Caco-2 (cell line): ENCODE data around the gene GDF11. TPM values are rescaled to one million over a fixed set of nuclear protein-coding genes. Genes with fewer than 3 reads are reported as not detected.

Source experiments
- BruUV-seq: library from RNA; stranded (reverse); fragments of 400-500 nt; replicated peaks from 2 replicates; lab custom pipeline; 2021; lab: Mats Ljungman, UMichigan
- CTCF ChIA-PET: fragments of 300-600 bp; sonication (Branson Sonifier 250); formaldehyde crosslinking; loops from one replicate; lab custom pipeline; 2022; ENCODE audit warnings: antibody characterized with exemption; lab: Charles Lee
- POLR2A ChIA-PET: fragments of 300-600 bp; sonication (Branson Sonifier 250); formaldehyde crosslinking; loops from one replicate; lab custom pipeline; 2022; ENCODE audit warnings: antibody characterized with exemption; lab: Charles Lee
- DNase-seq, 2 experiments: peaks; one replicate each; pipeline versions ENCODE4 v3.0.0 to v3.0.0-alpha.2; 2020 to 2022
- H3K27me3 ChIP-seq: replicated peaks from 2 replicates; pipeline ENCODE4 v1.6.0; 2011; ENCODE audit warnings: low read length; ENCODE audit not compliant: control insufficient read depth, insufficient read depth
- H3K36me3 ChIP-seq: 2 replicates; pipeline ENCODE4 v1.5.1; 2011; ENCODE audit warnings: low read length; ENCODE audit not compliant: control insufficient read depth, insufficient read depth
- H3K4me1 ChIP-seq: fragments of 250-450 bp; sonication (Bioruptor Pico); 2 replicates; pipeline ENCODE4 v1.5.1; 2020; ENCODE audit warnings: mild to moderate bottlenecking
- H3K4me3 ChIP-seq: 2 replicates; pipeline ENCODE4 v1.5.1; 2011; ENCODE audit warnings: low read depth, mild to moderate bottlenecking, control low read depth, low read length
- H3K9me3 ChIP-seq: fragments of 250-450 bp; sonication (Bioruptor Pico); 2 replicates; pipeline ENCODE4 v1.5.1; 2020; ENCODE audit warnings: mild to moderate bottlenecking, moderate library complexity
- H3K27ac Mint-ChIP-seq: one replicate; pipeline ENCODE4 v1.8.0; 2022; ENCODE audit warnings: mixed read lengths; ENCODE audit not compliant: unreplicated experiment
- H3K27me3 Mint-ChIP-seq: one replicate; pipeline ENCODE4 v1.8.0; 2022; ENCODE audit warnings: mixed read lengths; ENCODE audit not compliant: insufficient read depth, unreplicated experiment
- H3K36me3 Mint-ChIP-seq: one replicate; pipeline ENCODE4 v1.8.0; 2022; ENCODE audit warnings: mild to moderate bottlenecking, mixed read lengths; ENCODE audit not compliant: insufficient read depth, unreplicated experiment
- H3K4me1 Mint-ChIP-seq: one replicate; pipeline ENCODE4 v1.8.0; 2022; ENCODE audit warnings: low read depth, mixed read lengths; ENCODE audit not compliant: unreplicated experiment
- H3K4me3 Mint-ChIP-seq: one replicate; pipeline ENCODE4 v1.8.0; 2022; ENCODE audit warnings: mild to moderate bottlenecking, moderate library complexity, mixed read lengths; ENCODE audit not compliant: unreplicated experiment
- H3K9me3 Mint-ChIP-seq: one replicate; pipeline ENCODE4 v1.8.0; 2022; ENCODE audit warnings: mixed read lengths; ENCODE audit not compliant: unreplicated experiment
- intact Hi-C: fragments of 100-400 bp; cut with micrococcal nuclease; formaldehyde crosslinking; loops from one replicate; pipeline ENCODE4 v1.10.0; 2022; ENCODE audit not compliant: unreplicated experiment
- total RNA-seq: library from RNA; stranded (reverse); gene quantifications from 2 replicates; pipeline ENCODE4 v1.2.3, GENCODE V29; 2022
- TF ChIP-seq, protein P1 (sequence below), 2 experiments: fragments of 200-600 bp in 1 of 2; IDR thresholded peaks; 1 replicate in 1 of 2; 2 replicates in 1 of 2; pipeline versions ENCODE4 v1.5.1 to v1.8.0; 2011 to 2022; ENCODE audit warnings: antibody characterized with exemption in 1 of 2, control low read depth in 1 of 2, inconsistent platforms in 1 of 2, low read depth in 1 of 2, low read length in 1 of 2, mild to moderate bottlenecking in 1 of 2, moderate library complexity in 1 of 2; ENCODE audit not compliant: insufficient read depth in 1 of 2, severe bottlenecking in 1 of 2, unreplicated experiment in 1 of 2

GDF11 gene
- total RNA-seq, 1 experiment from 2014 or later: 11.0 TPM

DNA sequence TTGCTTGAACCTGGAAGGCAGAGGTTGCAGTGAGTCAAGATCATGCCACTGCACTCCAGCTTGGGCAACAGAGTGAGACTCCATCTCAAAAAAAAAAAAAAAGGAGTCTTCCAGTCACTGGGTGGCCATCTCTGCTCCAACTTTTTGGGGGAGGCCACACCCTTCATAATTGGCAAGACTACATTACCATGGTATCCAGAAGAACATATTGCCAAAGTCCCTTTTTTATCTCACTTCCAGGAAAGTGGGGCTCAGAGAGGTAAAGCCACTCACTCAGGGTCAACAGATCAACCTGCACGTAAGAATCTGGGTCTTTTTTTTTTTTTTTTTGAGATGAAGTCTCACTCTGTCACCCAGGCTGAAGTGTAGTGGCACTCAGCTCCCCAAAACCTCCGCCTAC, 9.1 kb upstream of the GDF11 start:
- intact Hi-C loops: no loop called here
- H3K4me3 ChIP-seq: no peak overlapping the region
- peaks cover 30% of the 10 kb centered on the region for H3K4me1 Mint-ChIP-seq
- POLR2A ChIA-PET: interaction anchor here (0.6 kb wide), 1 partner anchor 267 kb away, joined by 9 read pairs; no protein-coding TSS in a partner anchor
- no peaks in the 10 kb centered on the region for H3K9me3 ChIP-seq
- no TSS peak for BruUV-seq
- no peak for DNase-seq
- CTCF ChIA-PET: interaction anchor here (0.8 kb wide), 1 partner anchor 9 kb away, joined by 3 read pairs; no protein-coding TSS in a partner anchor
- H3K9me3 Mint-ChIP-seq: no peaks in the 10 kb centered on the region
- TF ChIP-seq, protein P1, sequence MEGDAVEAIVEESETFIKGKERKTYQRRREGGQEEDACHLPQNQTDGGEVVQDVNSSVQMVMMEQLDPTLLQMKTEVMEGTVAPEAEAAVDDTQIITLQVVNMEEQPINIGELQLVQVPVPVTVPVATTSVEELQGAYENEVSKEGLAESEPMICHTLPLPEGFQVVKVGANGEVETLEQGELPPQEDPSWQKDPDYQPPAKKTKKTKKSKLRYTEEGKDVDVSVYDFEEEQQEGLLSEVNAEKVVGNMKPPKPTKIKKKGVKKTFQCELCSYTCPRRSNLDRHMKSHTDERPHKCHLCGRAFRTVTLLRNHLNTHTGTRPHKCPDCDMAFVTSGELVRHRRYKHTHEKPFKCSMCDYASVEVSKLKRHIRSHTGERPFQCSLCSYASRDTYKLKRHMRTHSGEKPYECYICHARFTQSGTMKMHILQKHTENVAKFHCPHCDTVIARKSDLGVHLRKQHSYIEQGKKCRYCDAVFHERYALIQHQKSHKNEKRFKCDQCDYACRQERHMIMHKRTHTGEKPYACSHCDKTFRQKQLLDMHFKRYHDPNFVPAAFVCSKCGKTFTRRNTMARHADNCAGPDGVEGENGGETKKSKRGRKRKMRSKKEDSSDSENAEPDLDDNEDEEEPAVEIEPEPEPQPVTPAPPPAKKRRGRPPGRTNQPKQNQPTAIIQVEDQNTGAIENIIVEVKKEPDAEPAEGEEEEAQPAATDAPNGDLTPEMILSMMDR (IDR thresholded peaks at IDR 0.05; ENCODE audit: insufficient read depth in 1 of 2, low read depth in 1 of 2, low read length in 1 of 2, severe bottlenecking in 1 of 2, unreplicated experiment in 1 of 2): no peak
- peaks cover 9% of the 10 kb centered on the region for H3K36me3 Mint-ChIP-seq
- no peak overlapping the region for H3K27ac Mint-ChIP-seq
- H3K4me3 Mint-ChIP-seq: no peak overlapping the region
- no peaks in the 10 kb centered on the region for H3K27me3 Mint-ChIP-seq
- H3K36me3 ChIP-seq: no peaks in the 10 kb centered on the region
- H3K27me3 ChIP-seq: no peaks in the 10 kb centered on the region
- H3K4me1 ChIP-seq: peaks cover 13% of the 10 kb centered on the region

DNA sequence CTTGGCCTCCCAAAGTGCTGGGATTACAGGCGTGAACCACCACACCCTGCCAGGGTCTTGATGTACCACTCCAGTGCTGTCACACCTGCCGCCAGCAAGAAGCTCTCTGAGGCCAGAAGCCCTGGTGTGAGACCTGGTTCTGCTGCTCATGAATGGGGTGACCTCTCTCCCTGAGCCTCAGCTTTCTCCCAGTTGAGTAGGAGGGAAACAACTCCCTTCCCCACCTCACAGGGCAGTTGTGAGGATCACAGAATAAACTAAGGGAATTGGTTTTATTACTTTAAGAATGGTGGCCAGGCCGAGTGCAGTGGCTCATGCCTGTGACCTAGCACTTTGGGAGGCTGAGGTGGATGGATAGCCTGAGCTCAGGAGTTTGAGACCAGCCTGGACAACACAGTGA, 8.3 kb upstream of the GDF11 start:
- BruUV-seq: no TSS peak
- POLR2A ChIA-PET: no interaction called here
- H3K4me1 ChIP-seq: peaks cover 16% of the 10 kb centered on the region
- no peak overlapping the region for H3K4me3 Mint-ChIP-seq
- H3K36me3 Mint-ChIP-seq: peaks cover 6% of the 10 kb centered on the region
- no peaks in the 10 kb centered on the region for H3K27me3 ChIP-seq
- TF ChIP-seq, protein P1 (IDR thresholded peaks at IDR 0.05; ENCODE audit: insufficient read depth in 1 of 2, low read depth in 1 of 2, low read length in 1 of 2, severe bottlenecking in 1 of 2, unreplicated experiment in 1 of 2): no peak
- H3K27ac Mint-ChIP-seq: no peak overlapping the region
- no peak overlapping the region for H3K4me3 ChIP-seq
- no peaks in the 10 kb centered on the region for H3K27me3 Mint-ChIP-seq
- DNase-seq: no peak
- no peaks in the 10 kb centered on the region for H3K9me3 Mint-ChIP-seq
- no peaks in the 10 kb centered on the region for H3K36me3 ChIP-seq
- peaks cover 27% of the 10 kb centered on the region for H3K4me1 Mint-ChIP-seq
- intact Hi-C loops: no loop called here
- CTCF ChIA-PET: no interaction called here
- H3K9me3 ChIP-seq: no peaks in the 10 kb centered on the region

DNA sequence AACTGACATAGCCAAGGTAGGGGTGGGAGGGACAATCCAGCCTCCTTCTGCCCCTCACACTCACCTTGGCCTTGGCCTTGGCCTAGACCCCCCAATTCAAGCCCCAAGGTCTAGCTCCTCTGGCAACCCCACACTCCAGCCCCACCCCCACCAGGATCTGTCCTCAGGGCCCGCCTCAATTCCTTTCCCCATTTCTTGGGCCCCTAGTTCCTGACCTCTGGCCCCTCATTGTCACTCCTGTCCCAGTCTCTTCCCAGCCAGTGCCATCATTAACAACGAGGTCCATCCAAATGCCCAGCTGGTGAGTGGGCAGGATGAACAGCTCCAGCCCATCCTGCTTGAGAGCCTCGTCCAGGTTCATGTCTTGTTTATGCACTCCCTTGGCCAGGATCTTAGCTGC, 6.8 kb upstream of the GDF11 start:
- no peak overlapping the region for H3K4me3 ChIP-seq
- H3K27me3 ChIP-seq: no peaks in the 10 kb centered on the region
- BruUV-seq: no TSS peak
- intact Hi-C loops: no loop called here
- Mint-ChIP-seq H3K4me3 (no peak overlapping the region), H3K27ac (no peak overlapping the region), H3K9me3 (no peaks in the 10 kb centered on the region), H3K36me3 (no peaks in the 10 kb centered on the region), H3K4me1 (peaks cover 16% of the 10 kb centered on the region), H3K27me3 (no peaks in the 10 kb centered on the region)
- no peaks in the 10 kb centered on the region for H3K36me3 ChIP-seq
- POLR2A ChIA-PET: no interaction called here
- TF ChIP-seq, protein P1 (IDR thresholded peaks at IDR 0.05; ENCODE audit: insufficient read depth in 1 of 2, low read depth in 1 of 2, low read length in 1 of 2, severe bottlenecking in 1 of 2, unreplicated experiment in 1 of 2): no peak
- no peak for DNase-seq
- H3K4me1 ChIP-seq: peaks cover 11% of the 10 kb centered on the region
- H3K9me3 ChIP-seq: no peaks in the 10 kb centered on the region
- CTCF ChIA-PET: interaction anchor here (0.5 to 3.8 kb wide), 3 partner anchors 11 to 54 kb away, joined by 3 to 35 read pairs (median 21); a partner anchor contains a TSS
